PC-3 (cell line): ENCODE measurements around the gene CSPG4.

Source experiments
- CTCF ChIP-seq: fragments of 300-600 bp; sonication (generic); conservative IDR thresholded peaks from 2 replicates; pipeline ENCODE4 v1.5.1; 2017; ENCODE audit warnings: antibody characterized with exemption, low read depth, mild to moderate bottlenecking, low read length
- EZH2 ChIP-seq: fragments of 300-600 bp; sonication (generic); IDR thresholded peaks from one replicate; pipeline ENCODE4 v1.6.1; 2017; ENCODE audit warnings: antibody characterized with exemption, mild to moderate bottlenecking, low read length; ENCODE audit not compliant: unreplicated experiment
- EZH2phosphoT487 ChIP-seq: fragments of 300-600 bp; sonication (generic); IDR thresholded peaks from 2 replicates; pipeline ENCODE4 v1.6.1; 2018; ENCODE audit warnings: mild to moderate bottlenecking, antibody characterized with exemption, low read length, borderline replicate concordance

GRCh38 chr15:75694241-75695182 lies 18.1 kb downstream of the CSPG4 start:
- TF ChIP-seq CTCF, result peak; percentile 54
- no peak for TF ChIP-seq EZH2phosphoT487
- TF ChIP-seq EZH2, result no peak
